Measurements from ENCODE around the gene KARS1.

KARS1 gene

GRCh38 chr16:75590920-75591843, 56.3 kb downstream of the KARS1 start:
- peak; percentile 53 for DNase-seq (ENCODE audit: low read depth)
- TF ChIP-seq, protein P1, sequence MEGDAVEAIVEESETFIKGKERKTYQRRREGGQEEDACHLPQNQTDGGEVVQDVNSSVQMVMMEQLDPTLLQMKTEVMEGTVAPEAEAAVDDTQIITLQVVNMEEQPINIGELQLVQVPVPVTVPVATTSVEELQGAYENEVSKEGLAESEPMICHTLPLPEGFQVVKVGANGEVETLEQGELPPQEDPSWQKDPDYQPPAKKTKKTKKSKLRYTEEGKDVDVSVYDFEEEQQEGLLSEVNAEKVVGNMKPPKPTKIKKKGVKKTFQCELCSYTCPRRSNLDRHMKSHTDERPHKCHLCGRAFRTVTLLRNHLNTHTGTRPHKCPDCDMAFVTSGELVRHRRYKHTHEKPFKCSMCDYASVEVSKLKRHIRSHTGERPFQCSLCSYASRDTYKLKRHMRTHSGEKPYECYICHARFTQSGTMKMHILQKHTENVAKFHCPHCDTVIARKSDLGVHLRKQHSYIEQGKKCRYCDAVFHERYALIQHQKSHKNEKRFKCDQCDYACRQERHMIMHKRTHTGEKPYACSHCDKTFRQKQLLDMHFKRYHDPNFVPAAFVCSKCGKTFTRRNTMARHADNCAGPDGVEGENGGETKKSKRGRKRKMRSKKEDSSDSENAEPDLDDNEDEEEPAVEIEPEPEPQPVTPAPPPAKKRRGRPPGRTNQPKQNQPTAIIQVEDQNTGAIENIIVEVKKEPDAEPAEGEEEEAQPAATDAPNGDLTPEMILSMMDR (IDR thresholded peaks at IDR 0.05; ENCODE audit: low read depth, low read length, missing control alignments): peak; percentile 9
- in situ Hi-C loops (cut with HindIII; ENCODE audit: low sequenced_read_pairs): no loop called here
- H3K4me3 ChIP-seq (ENCODE audit: low read depth, low read length): no peak overlapping the region

GRCh38 chr16:75589306-75589705, 58.2 kb downstream of the KARS1 start:
- no peak for DNase-seq (ENCODE audit: low read depth)

DNA sequence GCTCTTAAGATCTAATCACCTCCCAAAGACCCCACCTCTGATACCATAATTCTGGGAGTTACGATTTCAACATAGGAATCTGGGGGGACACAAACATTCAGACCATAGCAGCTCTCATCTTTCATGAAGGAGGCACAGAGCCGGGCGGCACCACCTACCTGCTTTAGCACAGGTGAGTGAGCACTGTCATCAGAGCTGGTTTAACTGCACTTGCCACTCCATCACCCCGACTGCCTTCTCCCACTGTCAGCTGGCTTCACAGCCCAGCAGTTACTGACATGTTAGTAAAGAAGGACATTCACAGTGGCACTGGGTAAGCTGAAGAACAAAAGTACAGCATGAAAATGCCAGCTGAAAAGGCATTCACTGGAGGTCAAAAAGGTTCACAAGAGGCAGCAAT, 58.7 kb downstream of the KARS1 start:
- DNase-seq (ENCODE audit: low read depth): no peak
- in situ Hi-C loops (cut with HindIII; ENCODE audit: low sequenced_read_pairs): no loop called here
- TF ChIP-seq, protein P1 (IDR thresholded peaks at IDR 0.05; ENCODE audit: low read depth, low read length, missing control alignments): no peak
- no peak overlapping the region for H3K4me3 ChIP-seq (ENCODE audit: low read depth, low read length)

More at GRCh38 chr16:75589306-75589705, 58.2 kb downstream of the KARS1 start:
- no peak overlapping the region for H3K4me3 ChIP-seq (ENCODE audit: low read depth, low read length)
- TF ChIP-seq, protein P1 (IDR thresholded peaks at IDR 0.05; ENCODE audit: low read depth, low read length, missing control alignments): no peak
- in situ Hi-C loops (cut with HindIII; ENCODE audit: low sequenced_read_pairs): no loop called here

DNA sequence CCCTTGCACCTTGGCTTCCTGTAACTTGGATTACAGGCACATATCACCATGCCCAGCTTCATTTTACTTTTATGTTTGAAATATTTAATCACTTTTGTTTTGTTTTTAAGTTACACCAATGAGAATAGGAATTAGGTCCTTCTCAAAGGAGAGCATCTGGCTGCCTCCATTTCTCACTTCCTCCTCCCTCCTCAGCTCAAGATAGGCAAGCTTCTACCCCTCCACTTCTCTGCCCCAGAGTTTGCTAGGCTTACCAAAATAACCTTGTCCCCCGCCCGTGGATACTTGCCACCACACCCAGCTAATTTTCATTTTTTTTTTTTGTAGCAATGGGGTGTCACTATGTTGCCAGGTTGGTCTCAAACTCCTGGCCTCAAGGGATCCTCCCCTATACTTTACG, 63.4 kb downstream of the KARS1 start:
- DNase-seq (ENCODE audit: low read depth): no peak
- in situ Hi-C loops (cut with HindIII; ENCODE audit: low sequenced_read_pairs): no loop called here
- TF ChIP-seq, protein P1 (IDR thresholded peaks at IDR 0.05; ENCODE audit: low read depth, low read length, missing control alignments): no peak
- no peak overlapping the region for H3K4me3 ChIP-seq (ENCODE audit: low read depth, low read length)

GRCh38 chr16:75579281-75579834, 68.1 kb downstream of the KARS1 start:
- no peak overlapping the region for H3K4me3 ChIP-seq (ENCODE audit: low read depth, low read length)
- DNase-seq (ENCODE audit: low read depth): no peak
- in situ Hi-C loops (cut with HindIII; ENCODE audit: low sequenced_read_pairs): no loop called here
- TF ChIP-seq, protein P1 (IDR thresholded peaks at IDR 0.05; ENCODE audit: low read depth, low read length, missing control alignments): no peak

GRCh38 chr16:75578725-75579124, 68.7 kb downstream of the KARS1 start:
- TF ChIP-seq, protein P1 (IDR thresholded peaks at IDR 0.05; ENCODE audit: low read depth, low read length, missing control alignments): no peak
- H3K4me3 ChIP-seq (ENCODE audit: low read depth, low read length): no peak overlapping the region
- in situ Hi-C loops (cut with HindIII; ENCODE audit: low sequenced_read_pairs): no loop called here
- DNase-seq (ENCODE audit: low read depth): no peak
